Heart left ventricle (tissue), 13 donors: Measurements from ENCODE around the gene GSTA3.

Source experiments
- CTCF ChIP-seq, 12 donors: fragments of 200-600 bp; sonication (generic) in 4 of 12; IDR thresholded peaks; one replicate each; pipeline versions ENCODE4 v1.5.0 to v1.8.0; 2018 to 2022; ENCODE audit warnings: antibody characterized with exemption in 12 of 12, mild to moderate bottlenecking in 5 of 12
- POLR2A ChIP-seq, 2 donors: fragments of 450-650 bp; IDR thresholded peaks; one replicate each; pipeline ENCODE4 v1.6.1; 2017; ENCODE audit warnings: antibody characterized with exemption in 2 of 2, mild to moderate bottlenecking in 2 of 2, moderate library complexity in 2 of 2
- donor health status: ischemic (EF 13 %, LVEDD 7.1; RV severe dilation, severe dysfunction).
- donor health status: DM: no; HTN: yes; CAD: no.
- donor health status: DM: no; HTN: no; CAD: no.
- donor health status: ischemic (EF 25% LVEDD 6.9; RV normal size, moderate dysfunction).
- donor health status: ischemic (EF 25% LVEDD 5.7; RV mildly dilated, moderate dysfunction).
- donor health status: ischemic (EF 35%, LVEDD 5.7; RV mildly dilated, moderate dysfunction).
- donor health status: nonischemic (EF 11% LVEDD 7.7; RV severe dilation, severe dysfunction).
- donor health status: DM: yes; HTN: yes; CAD: no.
- donor health status: PGD.
- donor health status: ischemic (EF 29% LVEDD 5.4; RV normal size, mild dysfunction).
- donor health status: nonischemic (EF 23%, LVEDD 6.1; RV moderate dilation, normal function).

GRCh38 chr6:52893221-52893620 lies 16.3 kb downstream of the GSTA3 start:
- TF ChIP-seq CTCF (IDR thresholded peaks at IDR 0.05) = no peak
- no peak for TF ChIP-seq POLR2A (IDR thresholded peaks at IDR 0.05)
